GM12878 (cell line): ENCODE measurements around the gene SCIMP.
"Not testable (repeated sequence)": the region's sequence is repeated elsewhere in the genome, so short reads cannot be mapped to it uniquely, and the experiment has no call there.

Experiments used
- BCL11A ChIP-seq: IDR thresholded peaks from 2 replicates; pipeline ENCODE4 v1.6.1; 2011; ENCODE audit warnings: low read depth, low read length
- BHLHE40 ChIP-seq, 2 experiments: fragments of 450-650 bp in 1 of 2; IDR thresholded peaks; 2 replicates each; pipeline ENCODE4 v1.6.1; 2011 to 2017; ENCODE audit warnings: low read depth in 2 of 2, borderline replicate concordance in 1 of 2, improper control_type of control experiment in 1 of 2, low read length in 1 of 2, mild to moderate bottlenecking in 1 of 2
- CEBPB ChIP-seq, 2 experiments: fragments of 150-350 bp in 1 of 2; IDR thresholded peaks; 2 replicates each; pipeline ENCODE4 v1.6.1; 2012 to 2014; ENCODE audit warnings: low read depth in 2 of 2, low read length in 2 of 2, borderline replicate concordance in 1 of 2, inconsistent platforms in 1 of 2
- EP300 ChIP-seq, 2 experiments: fragments of 150-350 bp in 1 of 2; IDR thresholded peaks; 2 replicates each; pipeline ENCODE4 v1.6.1; 2011 to 2012; ENCODE audit warnings: low read depth in 2 of 2, low read length in 2 of 2, borderline replicate concordance in 1 of 2, improper control_type of control experiment in 1 of 2, inconsistent platforms in 1 of 2; ENCODE audit not compliant: control insufficient read depth in 1 of 2
- FOS ChIP-seq: IDR thresholded peaks from 3 replicates; pipeline ENCODE4 v1.6.1; 2011; ENCODE audit warnings: borderline replicate concordance; ENCODE audit not compliant: insufficient read length; ENCODE audit errors: extremely low read depth
- NFIC ChIP-seq: IDR thresholded peaks from 2 replicates; pipeline ENCODE4 v1.6.1; 2012; ENCODE audit warnings: low read depth, mild to moderate bottlenecking, inconsistent platforms, low read length, moderate library complexity
- SIN3A ChIP-seq: IDR thresholded peaks from 2 replicates; pipeline ENCODE4 v1.6.1; 2012; ENCODE audit warnings: low read depth, low read length, improper control_type of control experiment
- ZZZ3 ChIP-seq: IDR thresholded peaks from 2 replicates; pipeline ENCODE4 v1.6.1; 2011; ENCODE audit warnings: low read depth; ENCODE audit not compliant: control insufficient read depth, insufficient read length
- TF ChIP-seq, protein P1 (sequence below): IDR thresholded peaks from 2 replicates; pipeline ENCODE4 v1.6.1; 2012; ENCODE audit warnings: low read length, inconsistent platforms
- TF ChIP-seq, protein P2 (sequence below), 3 experiments: IDR thresholded peaks in 2 of 3; conservative IDR thresholded peaks in 1 of 3; 2 replicates each; pipeline ENCODE4 v1.5.1; 2011; ENCODE audit warnings: low read depth in 3 of 3, low read length in 3 of 3, mild to moderate bottlenecking in 3 of 3, control low read depth in 2 of 3, moderate library complexity in 2 of 3, inconsistent platforms in 1 of 3, mixed read lengths in 1 of 3; ENCODE audit not compliant: control insufficient read depth in 2 of 3, insufficient read depth in 1 of 3; ENCODE audit errors: extremely low read depth in 1 of 3

DNA sequence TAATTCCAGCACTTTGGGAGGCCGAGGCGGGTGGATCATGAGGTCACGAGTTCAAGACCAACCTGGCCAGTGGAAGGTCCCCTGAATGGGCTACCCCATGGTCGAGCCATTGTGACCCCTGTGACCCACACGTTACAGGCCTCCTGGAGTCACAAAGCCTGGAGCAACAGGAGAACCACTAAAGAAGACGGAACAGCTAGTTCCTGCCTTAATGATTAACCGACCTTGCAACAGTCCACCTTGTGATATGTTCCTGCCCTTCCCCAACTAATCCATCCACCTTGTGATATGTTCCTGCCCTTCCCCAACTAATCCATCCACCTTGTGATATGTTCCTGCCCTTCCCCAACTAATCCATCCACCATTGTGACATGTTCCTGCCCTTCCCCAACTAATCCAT, 5.1 kb upstream of the SCIMP start:
- TF ChIP-seq BCL11A; FOS; BHLHE40 (IDR thresholded peaks at IDR 0.05; ENCODE audit: borderline replicate concordance in 1 of 2, low read depth in 2 of 2, low read length in 1 of 2); EP300 (IDR thresholded peaks at IDR 0.05; ENCODE audit: borderline replicate concordance in 1 of 2, control insufficient read depth in 1 of 2, low read depth in 2 of 2, low read length in 2 of 2); SIN3A; NFIC; CEBPB (IDR thresholded peaks at IDR 0.05; ENCODE audit: borderline replicate concordance in 1 of 2, low read depth in 2 of 2, low read length in 2 of 2); ZZZ3: not testable (repeated sequence)
- TF ChIP-seq, protein P1, sequence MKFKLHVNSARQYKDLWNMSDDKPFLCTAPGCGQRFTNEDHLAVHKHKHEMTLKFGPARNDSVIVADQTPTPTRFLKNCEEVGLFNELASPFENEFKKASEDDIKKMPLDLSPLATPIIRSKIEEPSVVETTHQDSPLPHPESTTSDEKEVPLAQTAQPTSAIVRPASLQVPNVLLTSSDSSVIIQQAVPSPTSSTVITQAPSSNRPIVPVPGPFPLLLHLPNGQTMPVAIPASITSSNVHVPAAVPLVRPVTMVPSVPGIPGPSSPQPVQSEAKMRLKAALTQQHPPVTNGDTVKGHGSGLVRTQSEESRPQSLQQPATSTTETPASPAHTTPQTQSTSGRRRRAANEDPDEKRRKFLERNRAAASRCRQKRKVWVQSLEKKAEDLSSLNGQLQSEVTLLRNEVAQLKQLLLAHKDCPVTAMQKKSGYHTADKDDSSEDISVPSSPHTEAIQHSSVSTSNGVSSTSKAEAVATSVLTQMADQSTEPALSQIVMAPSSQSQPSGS: not testable (repeated sequence)
- TF ChIP-seq, protein P2, sequence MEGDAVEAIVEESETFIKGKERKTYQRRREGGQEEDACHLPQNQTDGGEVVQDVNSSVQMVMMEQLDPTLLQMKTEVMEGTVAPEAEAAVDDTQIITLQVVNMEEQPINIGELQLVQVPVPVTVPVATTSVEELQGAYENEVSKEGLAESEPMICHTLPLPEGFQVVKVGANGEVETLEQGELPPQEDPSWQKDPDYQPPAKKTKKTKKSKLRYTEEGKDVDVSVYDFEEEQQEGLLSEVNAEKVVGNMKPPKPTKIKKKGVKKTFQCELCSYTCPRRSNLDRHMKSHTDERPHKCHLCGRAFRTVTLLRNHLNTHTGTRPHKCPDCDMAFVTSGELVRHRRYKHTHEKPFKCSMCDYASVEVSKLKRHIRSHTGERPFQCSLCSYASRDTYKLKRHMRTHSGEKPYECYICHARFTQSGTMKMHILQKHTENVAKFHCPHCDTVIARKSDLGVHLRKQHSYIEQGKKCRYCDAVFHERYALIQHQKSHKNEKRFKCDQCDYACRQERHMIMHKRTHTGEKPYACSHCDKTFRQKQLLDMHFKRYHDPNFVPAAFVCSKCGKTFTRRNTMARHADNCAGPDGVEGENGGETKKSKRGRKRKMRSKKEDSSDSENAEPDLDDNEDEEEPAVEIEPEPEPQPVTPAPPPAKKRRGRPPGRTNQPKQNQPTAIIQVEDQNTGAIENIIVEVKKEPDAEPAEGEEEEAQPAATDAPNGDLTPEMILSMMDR (IDR thresholded peaks at IDR 0.05 in 2 of 3, conservative IDR thresholded peaks at IDR 0.05 in 1 of 3; ENCODE audit: control insufficient read depth in 2 of 3, extremely low read depth in 1 of 3, insufficient read depth in 1 of 3, low read depth in 3 of 3, low read length in 3 of 3): not testable (repeated sequence)
